Measurements from ENCODE around the gene FUNDC2.

Gene FUNDC2

GRCh38 chrX:155023907-155024833, 2.5 kb upstream of the FUNDC2 start:
- no peak for DNase-seq (ENCODE audit: low spot score)

DNA sequence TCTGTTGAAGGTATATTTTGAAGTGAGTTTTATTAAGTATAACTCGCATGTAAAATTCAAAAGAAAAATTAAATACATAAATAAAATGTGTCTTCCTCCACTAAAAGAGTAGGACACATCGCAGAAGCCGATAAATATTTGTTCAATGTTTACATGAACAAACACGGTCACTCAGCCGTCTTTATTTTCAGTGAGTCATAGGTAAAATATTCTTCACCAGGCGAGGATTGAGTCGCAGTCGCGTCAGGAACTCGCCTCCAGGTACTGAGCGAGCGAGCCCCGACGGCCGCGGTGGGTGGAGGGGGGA, 271 bp upstream of the FUNDC2 start:
- no peak for DNase-seq (ENCODE audit: low spot score)

GRCh38 chrX:155027509-155028066, 944 bp downstream of the FUNDC2 start:
- DNase-seq (ENCODE audit: low spot score): peak; percentile 8

DNA sequence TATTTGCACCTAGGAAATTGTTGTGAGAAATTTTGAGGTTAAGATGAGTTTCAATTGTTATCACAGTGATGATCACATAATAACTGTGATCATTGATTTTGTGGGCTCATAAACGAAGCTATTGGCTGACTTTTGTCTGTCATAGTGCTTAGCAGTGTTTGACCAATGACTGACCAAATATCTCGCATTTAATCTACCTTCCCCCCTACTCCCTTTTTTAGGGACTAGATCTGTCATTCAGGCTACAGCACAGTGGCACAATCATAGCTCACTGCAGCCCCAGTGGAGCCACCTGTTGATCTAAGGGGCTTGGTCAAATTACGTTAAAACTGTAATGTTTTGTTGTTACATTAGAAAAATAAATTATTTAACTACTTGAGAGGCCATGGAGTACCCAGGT, 1.5 kb downstream of the FUNDC2 start:
- no peak for DNase-seq (ENCODE audit: low spot score)

DNA sequence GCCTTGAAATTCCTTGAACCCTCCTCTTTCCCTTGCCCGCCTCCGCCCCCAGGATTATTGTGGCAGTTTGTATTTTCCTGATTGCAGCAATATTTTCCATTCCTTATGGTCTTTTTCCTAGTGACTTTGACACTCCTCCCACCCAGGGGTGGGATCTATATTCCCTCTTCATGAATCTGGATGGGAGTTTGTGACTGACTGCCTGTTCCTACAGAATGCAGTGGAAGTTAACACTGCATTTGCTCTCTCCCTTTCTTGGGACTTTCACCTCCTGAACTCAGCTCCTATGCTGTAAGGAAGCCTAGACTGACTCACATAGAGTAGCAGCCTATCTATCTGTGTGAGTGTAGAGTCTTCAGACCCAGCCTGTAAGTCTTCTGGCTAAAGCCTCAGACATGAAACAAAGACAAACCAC, 2.2 kb downstream of the FUNDC2 start:
- no peak for DNase-seq (ENCODE audit: low spot score)

DNA sequence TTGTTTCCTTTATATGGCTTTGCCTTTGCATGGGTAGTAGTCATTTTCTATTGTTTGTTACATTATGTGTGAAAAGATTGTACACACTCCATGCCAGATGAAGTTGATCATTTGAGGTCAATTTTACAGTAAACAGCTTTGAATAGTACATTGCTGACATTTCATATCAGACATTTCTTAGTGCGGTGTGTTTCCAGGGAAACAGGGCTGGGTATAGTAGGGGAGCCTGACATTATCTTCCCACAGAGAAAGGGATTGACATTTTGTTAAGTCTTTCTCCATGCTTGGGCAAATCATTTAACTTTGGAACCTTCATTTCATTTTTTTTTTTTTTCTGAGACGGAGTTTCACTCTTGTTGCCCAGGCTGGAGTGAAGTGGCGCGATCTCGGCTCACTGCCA, 5.0 kb downstream of the FUNDC2 start:
- no peak for DNase-seq (ENCODE audit: low spot score)

DNA sequence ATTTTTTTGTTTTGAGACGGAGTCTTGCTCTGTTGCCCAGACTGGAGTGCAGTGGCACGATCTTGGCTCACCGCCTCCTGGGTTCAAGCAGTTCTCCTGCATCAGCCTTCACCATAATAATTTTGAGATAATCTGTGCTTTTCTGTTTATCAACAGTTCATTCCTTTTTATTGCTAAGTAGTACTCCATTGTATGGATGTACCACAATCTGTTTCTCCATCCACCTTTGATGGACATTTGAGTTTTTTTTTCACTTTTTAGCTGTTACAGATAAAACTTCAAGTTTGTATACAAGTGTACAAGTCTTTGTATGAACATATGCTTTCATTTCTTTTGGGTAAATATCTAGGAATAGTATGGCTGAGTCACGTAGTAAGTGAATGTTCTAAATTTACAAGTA, 9.0 kb downstream of the FUNDC2 start:
- no peak for DNase-seq (ENCODE audit: low spot score)

GRCh38 chrX:155046129-155046810, 19.6 kb downstream of the FUNDC2 start:
- no peak for DNase-seq (ENCODE audit: low spot score)

- DNase-seq (ENCODE audit: low spot score): no peak
Measured at GRCh38 chrX:155046811-155047528, 20.3 kb downstream of the FUNDC2 start.

DNA sequence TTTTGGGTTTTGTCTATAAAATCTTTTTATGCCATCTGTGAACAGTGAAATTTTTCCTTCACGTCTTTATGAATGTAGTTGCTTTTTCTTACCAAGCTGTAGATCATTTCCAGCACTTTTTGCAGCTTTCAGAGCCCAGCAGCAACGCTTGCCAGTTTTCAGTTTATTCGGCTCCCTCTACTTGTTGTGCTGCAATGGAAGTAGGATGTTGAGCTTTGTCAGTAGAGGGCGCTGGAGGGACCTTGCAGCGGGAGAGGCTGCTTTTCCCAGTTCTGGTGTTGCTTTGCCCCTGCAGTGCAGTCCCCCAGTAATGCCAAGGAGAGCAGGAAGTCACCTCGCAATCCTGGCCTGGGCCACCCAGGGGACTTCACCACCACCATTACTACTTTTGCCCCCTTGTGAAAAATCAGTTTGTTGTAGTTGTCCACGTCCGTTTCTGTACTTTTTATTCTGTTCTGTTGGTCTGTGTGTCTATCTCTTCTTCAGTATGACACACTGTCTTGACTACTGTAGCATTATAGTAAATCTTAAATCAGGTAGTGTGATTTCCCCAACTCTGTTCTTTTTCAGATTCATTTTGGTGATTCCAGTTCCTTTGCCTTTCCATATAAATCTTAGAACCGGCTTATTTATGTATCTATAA, 22.5 kb downstream of the FUNDC2 start:
- DNase-seq (ENCODE audit: low spot score): peak; percentile 75

DNA sequence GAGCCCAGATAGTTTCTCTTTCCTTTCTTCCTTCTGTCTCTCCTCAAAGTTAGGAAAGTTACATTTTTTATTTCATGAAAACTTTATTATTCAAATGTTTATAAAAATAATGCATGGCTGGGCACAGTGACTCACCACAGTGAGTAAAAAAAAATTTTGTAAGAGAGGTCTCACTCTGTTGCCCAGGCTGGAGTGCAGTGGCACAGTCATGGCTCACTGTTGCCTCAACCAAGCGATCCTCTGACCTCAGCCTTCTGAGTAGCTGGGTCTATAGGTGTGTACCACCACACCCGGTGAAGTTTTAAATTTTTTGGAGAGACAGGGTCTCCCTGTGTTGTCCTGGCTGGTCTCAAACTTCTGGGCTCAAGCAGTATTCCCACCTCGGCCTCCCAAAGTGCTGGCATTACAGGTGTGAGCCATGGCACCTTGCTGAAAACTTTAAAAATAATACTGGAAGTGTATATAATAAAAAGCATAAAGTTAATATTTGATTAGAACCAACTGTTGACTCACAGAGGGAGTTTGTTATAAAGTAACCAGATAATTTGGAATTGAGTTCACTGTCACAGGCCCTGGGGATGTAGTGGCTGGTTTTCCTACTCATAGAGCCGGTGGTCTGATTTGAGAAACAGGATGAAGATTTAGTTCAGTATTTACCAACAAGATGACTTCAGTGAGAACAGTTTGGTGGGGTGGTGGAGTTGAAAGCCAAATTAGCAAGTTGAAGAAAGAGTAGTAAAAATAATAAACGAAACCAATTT, 26.3 kb downstream of the FUNDC2 start:
- no peak for DNase-seq (ENCODE audit: low spot score)

DNA sequence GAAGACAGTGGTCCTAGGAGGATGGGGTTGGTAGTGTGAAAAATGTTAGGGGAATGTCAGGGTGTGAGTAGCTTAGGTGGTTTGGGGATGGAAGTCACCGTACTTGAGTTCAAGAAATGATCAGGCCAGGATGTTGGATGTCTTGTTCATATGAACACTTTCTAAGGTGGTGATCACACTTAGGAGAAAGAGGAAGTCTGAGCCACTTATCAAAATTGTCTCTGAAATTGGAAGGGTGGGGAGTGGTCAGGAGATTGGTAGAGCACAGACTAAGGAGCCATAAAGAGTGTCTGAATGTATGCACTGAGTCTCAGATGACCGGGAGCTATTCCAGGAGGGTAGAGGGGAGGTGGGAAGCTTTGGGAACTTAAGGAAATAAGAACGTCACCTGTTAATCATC, 27.0 kb downstream of the FUNDC2 start:
- no peak for DNase-seq (ENCODE audit: low spot score)

DNA sequence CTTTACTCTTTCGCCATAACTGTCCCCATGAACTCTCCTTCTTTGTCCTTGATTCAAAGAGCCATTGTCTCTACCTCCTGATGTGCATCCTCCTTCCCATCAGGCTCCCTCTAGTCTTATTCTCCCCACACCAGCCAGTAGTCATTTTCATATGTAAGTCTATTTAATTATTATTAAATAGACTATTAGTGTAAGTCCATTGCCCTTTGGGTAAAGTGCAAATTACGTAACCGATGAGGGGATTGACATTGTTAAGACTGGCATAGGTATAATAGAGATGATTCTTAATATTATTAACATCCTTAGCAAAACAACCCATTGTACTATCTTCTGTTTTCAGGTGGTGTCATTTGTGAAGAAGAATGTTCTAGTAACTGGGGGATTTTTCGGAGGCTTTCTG, 27.6 kb downstream of the FUNDC2 start:
- DNase-seq (ENCODE audit: low spot score): no peak

DNA sequence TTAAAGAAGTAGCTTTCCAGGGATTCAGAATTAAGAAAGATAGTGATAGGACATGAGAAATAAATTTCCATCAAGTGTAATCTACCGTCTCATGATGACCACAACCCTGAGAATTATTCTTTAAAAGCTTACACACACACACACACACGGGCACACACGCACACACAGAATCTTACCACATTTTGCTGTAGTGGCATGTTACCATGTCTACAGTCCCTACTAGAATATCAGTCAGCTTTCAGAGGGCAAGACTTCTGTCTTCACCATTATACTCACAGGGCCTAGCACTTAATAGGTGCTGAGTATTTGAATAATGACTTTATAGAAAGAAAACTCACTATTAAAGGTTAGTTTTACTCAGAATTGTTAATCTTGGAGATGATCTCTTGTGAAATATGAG, 28.9 kb downstream of the FUNDC2 start:
- DNase-seq (ENCODE audit: low spot score): no peak

DNA sequence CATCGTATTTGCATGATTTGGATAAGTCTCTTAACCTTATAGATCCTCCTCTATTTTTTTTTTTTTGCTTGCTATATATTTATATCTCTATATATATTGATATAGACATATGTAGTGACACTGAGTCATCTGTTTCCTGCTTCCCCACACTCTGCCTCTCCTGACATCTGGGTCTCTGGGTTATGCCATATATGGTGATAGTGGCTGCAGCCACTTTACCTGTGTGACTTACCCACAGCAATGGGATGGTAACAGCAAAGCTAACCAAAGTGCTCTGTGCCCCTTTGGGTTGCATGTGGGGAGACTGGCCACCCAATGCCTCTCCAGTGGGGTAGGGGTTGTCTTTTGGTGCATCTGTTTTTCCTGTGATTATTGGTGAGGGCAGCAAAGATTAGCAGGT, 29.8 kb downstream of the FUNDC2 start:
- DNase-seq (ENCODE audit: low spot score): no peak

GRCh38 chrX:155056877-155057792, 30.5 kb downstream of the FUNDC2 start:
- DNase-seq (ENCODE audit: low spot score): peak; percentile 65

DNA sequence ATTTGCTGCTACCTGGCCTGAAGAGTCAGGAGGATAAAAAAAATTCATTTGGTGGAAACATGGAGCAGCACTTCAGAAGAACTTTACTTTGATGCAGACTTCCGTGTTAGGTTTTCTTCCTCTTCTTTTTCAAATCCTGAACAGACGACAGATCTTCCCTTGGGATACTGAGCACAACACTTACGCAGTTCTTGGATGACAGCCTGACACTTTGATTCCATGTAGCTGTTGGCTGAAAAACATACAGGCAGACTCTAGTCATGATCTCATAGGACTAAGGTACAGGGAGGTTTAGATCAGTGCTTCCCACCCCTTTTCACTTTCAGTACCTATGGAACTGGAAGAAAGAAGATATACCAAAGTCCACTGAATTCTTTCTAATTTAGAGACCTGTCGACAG, 35.1 kb downstream of the FUNDC2 start:
- DNase-seq (ENCODE audit: low spot score): no peak

DNA sequence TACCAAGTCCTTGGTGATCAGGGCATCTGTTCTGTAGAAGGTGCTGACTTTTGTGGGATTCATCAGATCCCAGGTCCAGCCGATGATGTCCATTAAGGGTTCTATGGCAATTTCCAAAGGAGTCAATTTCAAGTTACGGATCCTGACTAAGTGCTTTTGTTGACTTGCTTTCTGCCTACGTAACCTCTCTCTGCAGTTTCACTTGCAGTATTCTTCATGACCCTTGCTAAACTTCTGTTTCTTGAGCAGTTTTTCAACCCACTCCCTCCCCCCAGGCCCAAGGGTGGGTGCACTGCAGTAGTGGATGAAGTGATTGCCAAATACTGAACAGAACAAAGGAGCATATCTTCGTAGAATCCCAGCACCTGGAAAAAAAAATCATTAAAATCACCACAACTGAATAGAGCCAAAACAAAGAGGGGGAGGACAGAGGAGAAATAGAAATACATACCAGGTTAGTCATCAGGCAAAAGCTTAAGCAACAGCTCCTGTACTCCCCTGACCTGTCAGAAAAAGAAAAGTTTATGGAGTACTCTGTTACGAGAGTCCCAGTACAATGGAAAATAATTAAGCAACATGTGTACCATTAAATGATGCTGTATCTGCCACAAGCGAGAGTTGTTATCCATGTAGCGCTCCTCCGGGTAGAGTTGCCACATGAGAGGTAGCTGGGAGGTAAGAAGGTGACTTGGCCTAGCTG, 38.5 kb downstream of the FUNDC2 start:
- DNase-seq (ENCODE audit: low spot score): no peak

DNA sequence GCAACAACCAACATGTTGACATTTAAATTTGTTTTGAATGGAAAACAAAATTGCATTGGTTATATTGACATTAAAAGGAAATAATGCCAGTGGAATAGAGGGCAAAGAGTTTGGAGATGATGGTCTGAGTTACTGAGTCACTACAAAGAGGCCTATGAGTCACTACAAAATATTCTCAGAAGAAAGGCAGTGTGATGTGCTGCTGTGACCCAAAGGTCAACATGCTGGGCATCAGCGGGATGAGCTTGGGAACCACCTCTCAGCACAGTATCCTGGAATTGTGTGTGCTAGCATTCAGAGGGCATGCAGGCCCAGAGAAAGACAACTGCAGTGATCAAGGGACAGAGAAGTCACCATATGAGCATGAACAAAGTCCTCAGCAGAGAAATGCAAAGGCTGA, 41.5 kb downstream of the FUNDC2 start:
- no peak for DNase-seq (ENCODE audit: low spot score)

DNA sequence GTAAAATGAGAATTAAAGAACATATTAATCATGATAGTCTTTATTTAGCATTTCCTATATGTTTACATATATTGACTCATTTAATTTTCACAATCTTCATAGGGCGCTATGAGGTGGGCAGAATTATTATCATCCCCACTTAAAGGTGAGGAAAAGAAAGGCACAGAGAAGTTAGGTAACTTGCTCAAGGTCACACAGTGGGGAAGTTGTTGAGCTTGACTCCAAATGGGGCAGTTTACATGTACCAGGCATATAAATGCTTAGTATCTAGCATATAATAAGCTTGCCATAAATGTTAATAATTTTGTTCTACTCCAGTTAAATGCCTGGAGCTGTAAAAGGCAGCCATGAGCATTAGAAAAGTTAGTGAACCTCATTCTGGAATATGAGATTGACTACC, 42.8 kb downstream of the FUNDC2 start:
- DNase-seq (ENCODE audit: low spot score): no peak

Data from Ammon's horn (tissue), 1 donor.